K562 (cell line): ENCODE results near the gene FBXW8. TPM values are rescaled to one million over a fixed set of nuclear protein-coding genes. Genes with fewer than 3 reads are reported as not detected.

Experiments
- ARID3B ChIP-seq: fragments of 250-450 bp; sonication (Bioruptor Pico); IDR thresholded peaks from 2 replicates; pipeline ENCODE4 v1.4.0; 2020; ENCODE audit warnings: borderline replicate concordance
- CBFA2T2 ChIP-seq: fragments of 450-650 bp; conservative IDR thresholded peaks from 2 replicates; pipeline ENCODE4 v1.6.1; 2017; ENCODE audit warnings: mild to moderate bottlenecking
- ELF2 ChIP-seq: fragments of 250-450 bp; sonication (Bioruptor Pico); IDR thresholded peaks from 2 replicates; pipeline ENCODE4 v1.5.0; 2021; ENCODE audit warnings: mild to moderate bottlenecking
- FOXM1 ChIP-seq, 2 experiments: fragments of 450-650 bp in 1 of 2; sonication (generic) in 1 of 2; formaldehyde crosslinking in 1 of 2; IDR thresholded peaks; 2 replicates each; pipeline versions ENCODE4 v1.6.1 to v1.9.0; 2017 to 2022; ENCODE audit warnings: low read depth in 2 of 2, mild to moderate bottlenecking in 2 of 2, missing genetic modification reagents in 1 of 2, moderate library complexity in 1 of 2
- HEY1 ChIP-seq: fragments of 250-450 bp; sonication (Bioruptor Pico); IDR thresholded peaks from 2 replicates; pipeline ENCODE4 v1.5.0; 2020; ENCODE audit warnings: mild to moderate bottlenecking, moderate library complexity, borderline replicate concordance
- LCOR ChIP-seq: sonication (generic); formaldehyde crosslinking; IDR thresholded peaks from 2 replicates; pipeline ENCODE4 v1.8.0; 2022; ENCODE audit warnings: mild to moderate bottlenecking, missing genetic modification reagents
- LEF1 ChIP-seq: fragments of 450-650 bp; IDR thresholded peaks from 2 replicates; pipeline ENCODE4 v1.6.1; 2016; ENCODE audit warnings: mild to moderate bottlenecking
- MTF1 ChIP-seq: fragments of 250-450 bp; sonication (Bioruptor Pico); IDR thresholded peaks from 2 replicates; pipeline ENCODE4 v1.9.0; 2021; ENCODE audit warnings: moderate library complexity, mild to moderate bottlenecking, inconsistent platforms, borderline replicate concordance
- MXI1 ChIP-seq: IDR thresholded peaks from 2 replicates; pipeline ENCODE4 v1.6.1; 2011; ENCODE audit warnings: low read depth, mild to moderate bottlenecking, improper control_type of control experiment, low read length
- NFE2 ChIP-seq: IDR thresholded peaks from 2 replicates; pipeline ENCODE4 v1.6.1; 2014; ENCODE audit warnings: antibody characterized with exemption, low read depth
- POLR2AphosphoS5 ChIP-seq: IDR thresholded peaks from 2 replicates; pipeline ENCODE4 v1.6.1; 2011; ENCODE audit warnings: mild to moderate bottlenecking, low read depth, low read length, moderate library complexity; ENCODE audit not compliant: control insufficient read depth, insufficient read depth
- POLR2G ChIP-seq: fragments of 200-400 bp; formaldehyde crosslinking; IDR thresholded peaks from 2 replicates; pipeline ENCODE4 v1.6.1; 2017; ENCODE audit warnings: low read depth, mild to moderate bottlenecking, antibody characterized with exemption, low read length, moderate library complexity
- POU5F1 ChIP-seq: fragments of 150-350 bp; IDR thresholded peaks from 2 replicates; pipeline ENCODE4 v1.6.1; 2014; ENCODE audit warnings: borderline replicate concordance, low read length, low read depth, mild to moderate bottlenecking; ENCODE audit not compliant: partially characterized antibody
- PTRF ChIP-seq: fragments of 450-650 bp; IDR thresholded peaks from 2 replicates; pipeline ENCODE4 v1.6.1; 2016; ENCODE audit warnings: mild to moderate bottlenecking, missing genetic modification characterization, missing compliant biosample characterization
- SMARCA4 ChIP-seq: fragments of 450-650 bp; IDR thresholded peaks from 2 replicates; pipeline ENCODE4 v1.6.1; 2016
- TGIF2 ChIP-seq: sonication (generic); formaldehyde crosslinking; IDR thresholded peaks from 2 replicates; pipeline ENCODE4 v1.8.1; 2022; ENCODE audit warnings: mild to moderate bottlenecking, missing genetic modification reagents, moderate library complexity
- TSC22D4 ChIP-seq: fragments of 450-650 bp; IDR thresholded peaks from 2 replicates; pipeline ENCODE4 v1.6.1; 2016; ENCODE audit warnings: missing genetic modification characterization, missing biosample characterization, control low read depth
- ZKSCAN3 ChIP-seq: fragments of 250-450 bp; sonication (Bioruptor Pico); IDR thresholded peaks from 2 replicates; pipeline ENCODE4 v1.4.0; 2020
- ZNF316 ChIP-seq: fragments of 450-650 bp; IDR thresholded peaks from 2 replicates; pipeline ENCODE4 v1.6.1; 2016
- ZNF76 ChIP-seq: fragments of 250-450 bp; sonication (Bioruptor Pico); IDR thresholded peaks from 2 replicates; pipeline ENCODE4 v1.4.0; 2020; ENCODE audit warnings: mild to moderate bottlenecking, moderate library complexity, borderline replicate concordance
- polyA plus RNA-seq, 8 experiments: library from polyadenylated mRNA; depleted of rRNA in 4 of 8; stranded (reverse) in 5 of 8; unstranded in 3 of 8; fragments of >200 nt; fragmentation: Nextera tagmentation in 2 of 8; fragmentation: Illumina TruSeq in 1 of 8; extraction: Ambion mirVana in 2 of 8; extraction: Trizol in 1 of 8; gene quantifications; 2 replicates each; pipeline versions ENCODE4 v1.2.1 to v1.2.3, GENCODE V29; 2011 to 2014; ENCODE audit warnings: inconsistent platforms in 1 of 8, missing spikeins in 1 of 8
- total RNA-seq, 7 experiments: library from RNA; depleted of rRNA in 6 of 7; stranded (reverse); fragments of >200 nt in 6 of 7; fragmentation: Illumina TruSeq in 2 of 7; extraction: Trizol in 2 of 7; gene quantifications; 2 replicates each; pipeline versions ENCODE4 v1.2.1 to v1.2.3, GENCODE V29; 2011 to 2021; ENCODE audit warnings: low replicate concordance in 1 of 7
- TF ChIP-seq, protein P1 (sequence below): fragments of 450-650 bp; IDR thresholded peaks from 2 replicates; pipeline ENCODE4 v1.6.1; 2016; ENCODE audit warnings: antibody characterized with exemption
- TF ChIP-seq, protein P2 (sequence below): fragments of 450-650 bp; conservative IDR thresholded peaks from 2 replicates; pipeline ENCODE4 v1.6.1; 2016; ENCODE audit warnings: missing genetic modification characterization, low read depth, mild to moderate bottlenecking, missing compliant biosample characterization, moderate library complexity
- TF ChIP-seq, protein P3 (sequence below): fragments of 250-450 bp; sonication (Bioruptor Pico); IDR thresholded peaks from 2 replicates; pipeline ENCODE4 v1.5.1; 2021; ENCODE audit warnings: mild to moderate bottlenecking

FBXW8 gene
- total and polyA plus RNA-seq, 9 of the 15 experiments (the other 6 are each of a cell fraction or from before 2014, with no cell fraction given), result 0.58 to 8.3 (median 4.4) TPM

DNA sequence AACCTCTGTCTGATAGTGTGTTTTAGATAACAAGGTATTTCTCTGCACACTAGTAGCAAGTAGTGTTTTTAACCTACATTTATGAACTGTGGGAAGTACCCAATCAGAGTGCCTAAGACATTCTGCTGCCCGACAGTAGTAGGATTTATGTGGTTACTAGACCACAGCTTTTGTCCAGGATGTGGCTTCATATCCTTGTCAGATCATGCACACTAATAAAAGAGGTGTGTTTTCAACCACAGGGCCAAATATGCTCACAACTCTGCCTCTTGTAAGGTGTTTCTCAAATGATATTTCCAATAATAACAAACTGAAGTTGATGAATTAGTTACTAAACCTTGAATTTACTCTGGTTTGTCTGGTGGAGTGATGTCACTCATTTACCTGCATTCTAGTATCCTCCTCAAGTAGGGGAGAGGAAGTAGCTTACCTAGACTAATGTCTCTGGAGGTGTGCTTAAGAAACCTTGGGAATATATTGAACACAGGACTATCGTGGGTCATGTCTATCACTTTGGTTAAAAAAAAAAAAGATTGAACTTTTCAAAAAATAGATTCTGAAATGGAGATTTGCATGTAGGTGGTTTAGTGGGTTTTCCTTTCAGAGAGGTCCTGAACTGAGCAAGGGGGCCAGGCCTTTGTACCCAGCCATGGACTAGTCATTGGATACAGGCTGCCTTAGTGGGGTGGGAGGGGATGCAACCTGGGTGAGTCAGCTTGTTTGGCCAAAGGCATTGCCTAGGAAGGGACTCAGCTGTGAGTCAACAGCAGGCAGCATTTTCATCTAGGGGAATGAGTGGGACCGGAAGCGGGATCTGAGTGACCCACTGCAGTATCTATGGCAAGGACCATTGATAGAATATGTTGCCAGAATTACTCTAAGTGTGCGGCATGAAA lies 14.1 kb downstream of the FBXW8 start (continued):
- TF ChIP-seq PTRF (tag) (no peak), POU5F1 (no peak), MXI1 (no peak), ZNF76 (CRISPR knock-in tag) (no peak), LEF1 (no peak), ELF2 (CRISPR knock-in tag) (no peak), ZNF316 (peak; percentile 43; the same call in 1 of the 2 replicates), TGIF2 (no peak), HEY1 (CRISPR knock-in tag) (no peak), ARID3B (CRISPR knock-in tag) (no peak), TSC22D4 (no peak), NFE2 (peak; percentile 65; the same call in 1 of the 2 replicates), ZKSCAN3 (CRISPR knock-in tag) (no peak), LCOR (CRISPR knock-in tag) (peak; percentile 34; the same call in 1 of the 2 replicates), POLR2AphosphoS5 (no peak), MTF1 (no peak), FOXM1 (IDR thresholded peaks at IDR 0.05; ENCODE audit: low read depth) (no peak), FOXM1 (CRISPR knock-in tag; IDR thresholded peaks at IDR 0.05; ENCODE audit: low read depth) (no peak), POLR2G (no peak), SMARCA4 (no peak), CBFA2T2 (no peak)
- TF ChIP-seq, protein P1, sequence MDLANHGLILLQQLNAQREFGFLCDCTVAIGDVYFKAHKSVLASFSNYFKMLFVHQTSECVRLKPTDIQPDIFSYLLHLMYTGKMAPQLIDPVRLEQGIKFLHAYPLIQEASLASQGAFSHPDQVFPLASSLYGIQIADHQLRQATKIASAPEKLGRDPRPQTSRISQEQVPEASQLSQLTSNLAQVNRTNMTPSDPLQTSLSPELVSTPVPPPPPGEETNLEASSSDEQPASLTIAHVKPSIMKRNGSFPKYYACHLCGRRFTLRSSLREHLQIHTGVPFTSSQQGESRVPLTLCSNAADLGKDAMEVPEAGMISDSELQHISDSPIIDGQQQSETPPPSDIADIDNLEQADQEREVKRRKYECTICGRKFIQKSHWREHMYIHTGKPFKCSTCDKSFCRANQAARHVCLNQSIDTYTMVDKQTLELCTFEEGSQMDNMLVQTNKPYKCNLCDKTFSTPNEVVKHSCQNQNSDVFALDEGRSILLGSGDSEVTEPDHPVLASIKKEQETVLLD, result no peak
- TF ChIP-seq, protein P2, sequence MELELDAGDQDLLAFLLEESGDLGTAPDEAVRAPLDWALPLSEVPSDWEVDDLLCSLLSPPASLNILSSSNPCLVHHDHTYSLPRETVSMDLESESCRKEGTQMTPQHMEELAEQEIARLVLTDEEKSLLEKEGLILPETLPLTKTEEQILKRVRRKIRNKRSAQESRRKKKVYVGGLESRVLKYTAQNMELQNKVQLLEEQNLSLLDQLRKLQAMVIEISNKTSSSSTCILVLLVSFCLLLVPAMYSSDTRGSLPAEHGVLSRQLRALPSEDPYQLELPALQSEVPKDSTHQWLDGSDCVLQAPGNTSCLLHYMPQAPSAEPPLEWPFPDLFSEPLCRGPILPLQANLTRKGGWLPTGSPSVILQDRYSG (tag), result no peak
- TF ChIP-seq, protein P3, sequence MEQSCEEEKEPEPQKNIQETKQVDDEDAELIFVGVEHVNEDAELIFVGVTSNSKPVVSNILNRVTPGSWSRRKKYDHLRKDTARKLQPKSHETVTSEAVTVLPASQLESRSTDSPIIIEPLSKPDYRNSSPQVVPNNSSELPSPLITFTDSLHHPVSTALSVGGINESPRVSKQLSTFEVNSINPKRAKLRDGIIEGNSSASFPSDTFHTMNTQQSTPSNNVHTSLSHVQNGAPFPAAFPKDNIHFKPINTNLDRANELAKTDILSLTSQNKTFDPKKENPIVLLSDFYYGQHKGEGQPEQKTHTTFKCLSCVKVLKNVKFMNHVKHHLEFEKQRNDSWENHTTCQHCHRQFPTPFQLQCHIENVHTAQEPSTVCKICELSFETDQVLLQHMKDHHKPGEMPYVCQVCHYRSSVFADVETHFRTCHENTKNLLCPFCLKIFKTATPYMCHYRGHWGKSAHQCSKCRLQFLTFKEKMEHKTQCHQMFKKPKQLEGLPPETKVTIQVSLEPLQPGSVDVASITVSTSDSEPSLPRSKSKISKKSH (CRISPR knock-in tag), result no peak
